ENCODE data around the gene CRB2.

DNA sequence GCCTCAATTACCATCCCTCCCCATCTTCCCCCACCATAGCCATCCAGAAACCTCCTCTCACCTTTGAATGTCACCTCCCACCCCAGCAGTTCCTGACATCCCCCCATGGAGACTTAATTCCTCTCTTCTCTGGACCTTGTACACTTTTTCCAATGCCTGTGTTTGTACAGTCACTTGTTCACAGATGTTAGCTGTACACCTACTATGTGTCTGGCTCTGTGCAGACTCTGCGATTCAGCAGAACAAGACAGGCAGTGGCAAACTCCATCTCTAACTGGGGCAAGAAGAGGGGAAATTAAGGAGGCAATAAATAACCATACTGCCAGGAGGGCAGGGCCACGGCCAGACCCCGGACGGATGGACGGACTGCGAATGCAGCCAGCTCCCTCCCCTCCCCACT, 29.8 kb upstream of the CRB2 start:
- TF ChIP-seq, protein P1, sequence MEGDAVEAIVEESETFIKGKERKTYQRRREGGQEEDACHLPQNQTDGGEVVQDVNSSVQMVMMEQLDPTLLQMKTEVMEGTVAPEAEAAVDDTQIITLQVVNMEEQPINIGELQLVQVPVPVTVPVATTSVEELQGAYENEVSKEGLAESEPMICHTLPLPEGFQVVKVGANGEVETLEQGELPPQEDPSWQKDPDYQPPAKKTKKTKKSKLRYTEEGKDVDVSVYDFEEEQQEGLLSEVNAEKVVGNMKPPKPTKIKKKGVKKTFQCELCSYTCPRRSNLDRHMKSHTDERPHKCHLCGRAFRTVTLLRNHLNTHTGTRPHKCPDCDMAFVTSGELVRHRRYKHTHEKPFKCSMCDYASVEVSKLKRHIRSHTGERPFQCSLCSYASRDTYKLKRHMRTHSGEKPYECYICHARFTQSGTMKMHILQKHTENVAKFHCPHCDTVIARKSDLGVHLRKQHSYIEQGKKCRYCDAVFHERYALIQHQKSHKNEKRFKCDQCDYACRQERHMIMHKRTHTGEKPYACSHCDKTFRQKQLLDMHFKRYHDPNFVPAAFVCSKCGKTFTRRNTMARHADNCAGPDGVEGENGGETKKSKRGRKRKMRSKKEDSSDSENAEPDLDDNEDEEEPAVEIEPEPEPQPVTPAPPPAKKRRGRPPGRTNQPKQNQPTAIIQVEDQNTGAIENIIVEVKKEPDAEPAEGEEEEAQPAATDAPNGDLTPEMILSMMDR (IDR thresholded peaks at IDR 0.05) = no peak
- TF ChIP-seq POLR2A (IDR thresholded peaks at IDR 0.05) = no peak

All from heart left ventricle (tissue), 13 donors.